ENCODE measurements around the gene GPX2. TPM values are rescaled to one million over a fixed set of nuclear protein-coding genes. Genes with fewer than 3 reads are reported as not detected.

GPX2 gene
- total RNA-seq, 6 experiments from 2014 or later: not detected

DNA sequence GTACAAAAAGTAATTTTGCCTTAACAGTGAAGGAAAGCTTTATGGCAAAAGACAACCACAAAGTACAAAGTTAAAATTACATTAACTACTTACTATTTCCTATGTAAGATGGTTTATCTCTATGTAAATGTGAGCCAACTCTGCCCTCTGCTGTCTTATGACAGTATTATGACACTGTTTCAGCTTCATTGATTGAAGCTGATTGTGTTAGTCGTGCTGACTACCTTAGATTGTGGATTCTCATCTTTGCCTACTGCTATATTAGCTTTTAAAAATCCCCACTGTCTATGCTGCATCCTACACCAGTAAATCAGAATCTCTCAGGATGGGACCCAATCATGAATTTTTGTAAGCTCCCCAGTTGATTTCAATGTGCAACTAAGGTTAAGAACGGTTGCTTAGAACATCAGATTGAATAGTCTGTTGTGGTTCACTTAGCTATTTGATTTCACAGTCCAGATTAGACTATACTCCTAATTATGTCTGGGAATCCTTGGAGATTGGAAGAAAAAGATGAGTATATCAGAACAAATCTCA lies 50.6 kb downstream of the GPX2 start:
- TF ChIP-seq, protein P1, sequence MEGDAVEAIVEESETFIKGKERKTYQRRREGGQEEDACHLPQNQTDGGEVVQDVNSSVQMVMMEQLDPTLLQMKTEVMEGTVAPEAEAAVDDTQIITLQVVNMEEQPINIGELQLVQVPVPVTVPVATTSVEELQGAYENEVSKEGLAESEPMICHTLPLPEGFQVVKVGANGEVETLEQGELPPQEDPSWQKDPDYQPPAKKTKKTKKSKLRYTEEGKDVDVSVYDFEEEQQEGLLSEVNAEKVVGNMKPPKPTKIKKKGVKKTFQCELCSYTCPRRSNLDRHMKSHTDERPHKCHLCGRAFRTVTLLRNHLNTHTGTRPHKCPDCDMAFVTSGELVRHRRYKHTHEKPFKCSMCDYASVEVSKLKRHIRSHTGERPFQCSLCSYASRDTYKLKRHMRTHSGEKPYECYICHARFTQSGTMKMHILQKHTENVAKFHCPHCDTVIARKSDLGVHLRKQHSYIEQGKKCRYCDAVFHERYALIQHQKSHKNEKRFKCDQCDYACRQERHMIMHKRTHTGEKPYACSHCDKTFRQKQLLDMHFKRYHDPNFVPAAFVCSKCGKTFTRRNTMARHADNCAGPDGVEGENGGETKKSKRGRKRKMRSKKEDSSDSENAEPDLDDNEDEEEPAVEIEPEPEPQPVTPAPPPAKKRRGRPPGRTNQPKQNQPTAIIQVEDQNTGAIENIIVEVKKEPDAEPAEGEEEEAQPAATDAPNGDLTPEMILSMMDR (IDR thresholded peaks at IDR 0.05): peak; percentile 83

DNA sequence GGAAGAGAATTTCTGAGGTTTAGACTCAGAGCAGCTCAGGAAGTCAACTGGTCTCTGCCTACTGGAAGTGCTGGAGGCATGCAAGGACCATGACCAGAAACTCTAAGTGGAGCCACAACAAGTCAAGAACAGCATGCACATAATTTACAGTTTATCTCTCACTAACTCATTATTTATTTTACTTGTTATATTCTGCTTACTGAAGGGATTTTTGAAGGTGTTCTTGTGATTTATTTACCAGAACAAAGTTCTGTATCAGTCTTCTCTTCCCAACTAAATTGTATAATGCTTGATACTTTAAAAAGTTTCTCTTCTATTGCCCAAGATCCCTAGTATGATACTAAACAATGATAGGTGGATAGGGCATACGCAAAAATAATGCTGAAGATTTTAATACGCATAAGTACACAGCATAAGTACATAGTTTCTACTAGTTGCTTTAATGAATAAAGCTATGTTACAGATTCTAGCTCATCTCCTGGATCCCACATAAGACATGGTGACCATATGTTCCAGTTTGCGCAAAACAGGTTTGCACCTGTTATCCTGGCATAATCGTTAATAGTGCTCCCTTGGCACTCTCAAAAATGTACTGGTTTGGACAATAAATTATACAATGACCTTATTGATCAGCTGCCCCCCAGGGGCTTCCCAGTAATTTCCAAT lies 51.2 kb downstream of the GPX2 start:
- Mint-ChIP-seq H3K4me1 (ENCODE audit: low read depth) (no peaks in the 10 kb centered on the region), H3K4me3 (no peak overlapping the region), H3K27ac (no peak overlapping the region), H3K36me3 (ENCODE audit: low read depth) (no peaks in the 10 kb centered on the region), H3K9me3 (no peaks in the 10 kb centered on the region), H3K27me3 (ENCODE audit: insufficient read depth) (peaks cover 7% of the 10 kb centered on the region)
- no peak for DNase-seq
- TF ChIP-seq, protein P1 (IDR thresholded peaks at IDR 0.05): no peak

More for the DNA sequence above, 50.6 kb downstream of the GPX2 start:
- Mint-ChIP-seq H3K27me3 (ENCODE audit: insufficient read depth) (peaks cover 7% of the 10 kb centered on the region), H3K4me1 (ENCODE audit: low read depth) (0 out of 2 replicates have a peak, but pooled peaks cover 4% of the 10 kb centered on the region), H3K9me3 (no peaks in the 10 kb centered on the region), H3K27ac (no peak overlapping the region), H3K36me3 (ENCODE audit: low read depth) (no peaks in the 10 kb centered on the region), H3K4me3 (no peak overlapping the region)
- peak; percentile 69 for DNase-seq

DNA sequence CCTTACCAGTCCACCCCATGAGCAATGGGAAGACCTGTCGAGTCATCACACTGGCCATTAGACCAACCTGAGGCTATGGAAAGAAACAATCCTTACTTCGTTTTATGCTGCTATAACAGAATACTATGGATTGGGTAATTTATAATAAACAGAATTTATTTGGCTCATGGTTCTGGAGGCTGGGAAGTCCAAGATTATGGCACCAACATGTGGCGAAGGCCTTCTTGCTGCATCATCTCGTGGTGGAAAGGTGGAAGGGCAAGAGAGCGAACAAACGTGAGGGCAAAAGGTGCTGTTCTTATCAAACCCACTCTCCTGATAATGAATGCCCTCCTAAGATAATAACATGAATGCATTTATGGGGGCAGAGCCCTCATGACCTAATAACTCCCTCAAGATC lies 53.2 kb downstream of the GPX2 start:
- H3K4me1 Mint-ChIP-seq (ENCODE audit: low read depth): no peaks in the 10 kb centered on the region
- H3K9me3 Mint-ChIP-seq: no peaks in the 10 kb centered on the region
- peaks cover 20% of the 10 kb centered on the region for H3K27me3 Mint-ChIP-seq (ENCODE audit: insufficient read depth)
- TF ChIP-seq, protein P1 (IDR thresholded peaks at IDR 0.05): no peak
- no peak overlapping the region for H3K4me3 Mint-ChIP-seq
- no peak overlapping the region for H3K27ac Mint-ChIP-seq
- H3K36me3 Mint-ChIP-seq (ENCODE audit: low read depth): no peaks in the 10 kb centered on the region
- DNase-seq: peak; percentile 3

Other genes with a start within 250 kb of the GPX2 start
- 10 to 100 TPM in 3 of 6 experiments, 1 to 10 TPM in 3; 6.0 to 11.7 (median 9.2) TPM for gene PLEKHG3, start 238.3 kb downstream of the GPX2 start, total RNA-seq (2021; fragmentation: NEBNext Ultra II Directional; extraction: Animal tissue kit (Norgen Biotek cat#: 25700))
- gene SPTB, start 62.8 kb downstream of the GPX2 start, total RNA-seq (2021; fragmentation: NEBNext Ultra II Directional; extraction: Animal tissue kit (Norgen Biotek cat#: 25700)): 1 to 10 TPM in 1 of 6 experiments, under 1 TPM in 5; 0.58 to 1.1 (median 0.72) TPM
- gene CHURC1, start 28.3 kb downstream of the GPX2 start, total RNA-seq (2021; fragmentation: NEBNext Ultra II Directional; extraction: Animal tissue kit (Norgen Biotek cat#: 25700)): 10 to 100 TPM; 51.9 to 63.3 (median 59.2) TPM
- gene RAB15, start 29.6 kb upstream of the GPX2 start, total RNA-seq (2021; fragmentation: NEBNext Ultra II Directional; extraction: Animal tissue kit (Norgen Biotek cat#: 25700)): 1 to 10 TPM; 3.5 to 5.7 (median 5.0) TPM
- gene FNTB, start 44.1 kb upstream of the GPX2 start, total RNA-seq (2021; fragmentation: NEBNext Ultra II Directional; extraction: Animal tissue kit (Norgen Biotek cat#: 25700)): 10 to 100 TPM; 14.1 to 22.7 (median 18.0) TPM
- gene MAX, start 159.8 kb upstream of the GPX2 start, total RNA-seq (2021; fragmentation: NEBNext Ultra II Directional; extraction: Animal tissue kit (Norgen Biotek cat#: 25700)): 10 to 100 TPM; 79.0 to 95.6 (median 81.9) TPM

Data from HFFc6 (cell line).